ENCODE data around the gene MFSD11. TPM values are rescaled to one million over a fixed set of nuclear protein-coding genes. Genes with fewer than 3 reads are reported as not detected.

The MFSD11 gene
- total and polyA plus RNA-seq, 2 of the 8 experiments (the other 6 are each of a cell fraction or from before 2014, with no cell fraction given): 17.7 to 19.8 TPM

DNA sequence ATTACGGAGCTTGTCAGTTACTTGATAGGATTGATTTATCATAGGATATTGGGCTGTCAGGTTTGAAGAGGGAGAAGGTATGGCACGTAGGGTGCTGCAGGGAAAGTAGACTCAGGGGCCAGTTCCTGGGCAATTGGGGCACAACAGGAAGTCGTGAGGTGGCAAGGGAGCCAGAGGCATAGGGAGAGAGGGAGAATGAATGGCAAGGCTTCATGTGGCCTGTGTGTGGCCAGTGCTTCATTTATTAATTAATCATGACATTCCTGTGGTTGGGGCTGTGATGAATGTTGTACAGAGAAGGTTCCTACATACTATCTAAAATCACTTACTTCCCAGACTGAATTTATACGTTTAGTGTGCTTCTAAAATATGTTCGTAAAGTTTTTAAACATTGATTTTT, 19.3 kb downstream of the MFSD11 start (continued):
- TF ChIP-seq, protein P1, sequence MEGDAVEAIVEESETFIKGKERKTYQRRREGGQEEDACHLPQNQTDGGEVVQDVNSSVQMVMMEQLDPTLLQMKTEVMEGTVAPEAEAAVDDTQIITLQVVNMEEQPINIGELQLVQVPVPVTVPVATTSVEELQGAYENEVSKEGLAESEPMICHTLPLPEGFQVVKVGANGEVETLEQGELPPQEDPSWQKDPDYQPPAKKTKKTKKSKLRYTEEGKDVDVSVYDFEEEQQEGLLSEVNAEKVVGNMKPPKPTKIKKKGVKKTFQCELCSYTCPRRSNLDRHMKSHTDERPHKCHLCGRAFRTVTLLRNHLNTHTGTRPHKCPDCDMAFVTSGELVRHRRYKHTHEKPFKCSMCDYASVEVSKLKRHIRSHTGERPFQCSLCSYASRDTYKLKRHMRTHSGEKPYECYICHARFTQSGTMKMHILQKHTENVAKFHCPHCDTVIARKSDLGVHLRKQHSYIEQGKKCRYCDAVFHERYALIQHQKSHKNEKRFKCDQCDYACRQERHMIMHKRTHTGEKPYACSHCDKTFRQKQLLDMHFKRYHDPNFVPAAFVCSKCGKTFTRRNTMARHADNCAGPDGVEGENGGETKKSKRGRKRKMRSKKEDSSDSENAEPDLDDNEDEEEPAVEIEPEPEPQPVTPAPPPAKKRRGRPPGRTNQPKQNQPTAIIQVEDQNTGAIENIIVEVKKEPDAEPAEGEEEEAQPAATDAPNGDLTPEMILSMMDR (IDR thresholded peaks at IDR 0.05; ENCODE audit: control extremely low read depth in 1 of 3, insufficient read depth in 1 of 3, low read depth in 1 of 3, low read length in 3 of 3): no peak
- no peak for TF ChIP-seq ZNF274 (IDR thresholded peaks at IDR 0.05; ENCODE audit: borderline replicate concordance, extremely low read depth, low read length)
- TF ChIP-seq ASH2L (IDR thresholded peaks at IDR 0.05; ENCODE audit: low read length): no peak
